ENCODE results near the gene SERPINA3.
"Not testable (repeated sequence)": the region's sequence is repeated elsewhere in the genome, so short reads cannot be mapped to it uniquely, and the experiment has no call there.

SERPINA3 gene

GRCh38 chr14:94612174-94612573 is at the start of gene SERPINA3:
TSS of gene SERPINA3 (plus strand) at chr14:94612391. CDS start at chr14:94614442, 2,051 bp downstream.
- DNase-seq = no peak

- no peak for DNase-seq
Observed at GRCh38 chr14:94562941-94563883, 49.0 kb upstream of the SERPINA3 start.

GRCh38 chr14:94564381-94564780 is 47.8 kb upstream of the SERPINA3 start:
- no peak for DNase-seq

- DNase-seq = no peak
Observed at GRCh38 chr14:94568186-94568585, 44.0 kb upstream of the SERPINA3 start.

- no peak for DNase-seq
Observed at GRCh38 chr14:94569381-94570001, 42.7 kb upstream of the SERPINA3 start.

GRCh38 chr14:94570002-94570400 is 42.2 kb upstream of the SERPINA3 start:
- no peak for DNase-seq

- DNase-seq = no peak
Observed at GRCh38 chr14:94570440-94570839, 41.8 kb upstream of the SERPINA3 start.

- no peak for DNase-seq
Observed at GRCh38 chr14:94571395-94571794, 40.8 kb upstream of the SERPINA3 start.

GRCh38 chr14:94571950-94572349 is 40.2 kb upstream of the SERPINA3 start:
- DNase-seq = no peak

- DNase-seq = no peak
Observed at GRCh38 chr14:94572637-94573303, 39.4 kb upstream of the SERPINA3 start.

GRCh38 chr14:94573475-94574277 is 38.5 kb upstream of the SERPINA3 start:
- DNase-seq = no peak

- DNase-seq = no peak
Observed at GRCh38 chr14:94574336-94574735, 37.9 kb upstream of the SERPINA3 start.

GRCh38 chr14:94575730-94576585 is 36.2 kb upstream of the SERPINA3 start:
- DNase-seq = no peak

GRCh38 chr14:94577472-94577871 is 34.7 kb upstream of the SERPINA3 start:
- DNase-seq = not testable (repeated sequence)

GRCh38 chr14:94578712-94579111 is 33.5 kb upstream of the SERPINA3 start:
- DNase-seq = no peak

- DNase-seq = no peak
Observed at GRCh38 chr14:94581127-94581999, 30.8 kb upstream of the SERPINA3 start, which contains the start of gene SERPINA5. TSS of gene SERPINA5 (plus strand) at chr14:94581426. CDS start at chr14:94587363, 5,937 bp downstream.

GRCh38 chr14:94582199-94582750 is 29.9 kb upstream of the SERPINA3 start:
- no peak for DNase-seq

GRCh38 chr14:94582851-94583250 is 29.3 kb upstream of the SERPINA3 start:
- no peak for DNase-seq

- DNase-seq = no peak
Observed at GRCh38 chr14:94583557-94583956, 28.6 kb upstream of the SERPINA3 start.

GRCh38 chr14:94584591-94585280 is 27.5 kb upstream of the SERPINA3 start:
- DNase-seq = no peak
